GM23338 (cell line): ENCODE results near the gene COPB2. TPM values are rescaled to one million over a fixed set of nuclear protein-coding genes. Genes with fewer than 3 reads are reported as not detected.

ENCODE experiments used
- ATAC-seq: fragments of 200-7000 bp; cut with Tn5 transposase; 3 replicates; pipeline ENCODE4 v1.9.1; 2020
- DNase-seq: peaks from one replicate; pipeline ENCODE4 v3.0.0-alpha.2; 2015; ENCODE audit warnings: low spot score
- H2AFZ ChIP-seq: fragments of 200-600 bp; sonication (generic); 2 replicates; pipeline ENCODE4 v1.8.0; 2016; ENCODE audit warnings: antibody characterized with exemption, mild to moderate bottlenecking, moderate library complexity
- H3F3A ChIP-seq: fragments of 200-600 bp; sonication (generic); replicated peaks from 2 replicates; pipeline ENCODE4 v1.8.0; 2017; ENCODE audit warnings: antibody characterized with exemption, mixed run types, low read depth
- H3K27ac ChIP-seq: fragments of 200-600 bp; sonication (generic); 2 replicates; pipeline ENCODE4 v1.6.1; 2016; ENCODE audit warnings: low read depth
- H3K27me3 ChIP-seq: fragments of 200-600 bp; sonication (generic); 2 replicates; pipeline ENCODE4 v1.8.0; 2016; ENCODE audit warnings: mild to moderate bottlenecking, mixed run types, moderate library complexity; ENCODE audit not compliant: insufficient read depth
- H3K36me3 ChIP-seq: fragments of 200-600 bp; sonication (generic); 2 replicates; pipeline ENCODE4 v1.8.0; 2016; ENCODE audit warnings: mild to moderate bottlenecking; ENCODE audit not compliant: insufficient read depth
- H3K4me1 ChIP-seq: fragments of 200-600 bp; sonication (generic); 2 replicates; pipeline ENCODE4 v1.8.0; 2016; ENCODE audit warnings: mild to moderate bottlenecking, moderate library complexity; ENCODE audit not compliant: insufficient read depth
- H3K4me2 ChIP-seq: fragments of 200-600 bp; sonication (generic); 2 replicates; pipeline ENCODE4 v1.7.1; 2017; ENCODE audit warnings: mixed run types
- H3K4me3 ChIP-seq: fragments of 200-600 bp; sonication (generic); 2 replicates; pipeline ENCODE4 v1.6.1; 2016; ENCODE audit warnings: mixed run types
- H3K79me2 ChIP-seq: fragments of 200-600 bp; sonication (generic); replicated peaks from 2 replicates; pipeline ENCODE4 v1.8.0; 2017; ENCODE audit warnings: mild to moderate bottlenecking; ENCODE audit not compliant: insufficient read depth
- H3K9me2 ChIP-seq: fragments of 200-600 bp; sonication (generic); 2 replicates; pipeline ENCODE4 v1.8.0; 2017; ENCODE audit not compliant: insufficient read depth
- H4K20me1 ChIP-seq: fragments of 200-600 bp; sonication (generic); replicated peaks from 2 replicates; pipeline ENCODE4 v1.8.0; 2017; ENCODE audit warnings: mild to moderate bottlenecking; ENCODE audit not compliant: insufficient read depth
- H3K27ac Mint-ChIP-seq: 2 replicates; pipeline ENCODE4 v1.8.0; 2020; ENCODE audit warnings: inconsistent platforms, mild to moderate bottlenecking, moderate library complexity, mixed read lengths
- H3K27me3 Mint-ChIP-seq: 3 replicates; pipeline ENCODE4 v1.8.0; 2022; ENCODE audit warnings: low read depth, mild to moderate bottlenecking, moderate library complexity, mixed read lengths, inconsistent platforms; ENCODE audit not compliant: insufficient read depth, poor library complexity
- H3K36me3 Mint-ChIP-seq: 3 replicates; pipeline ENCODE4 v1.8.0; 2021; ENCODE audit warnings: low read depth, mild to moderate bottlenecking, inconsistent platforms, moderate library complexity, mixed read lengths
- H3K4me1 Mint-ChIP-seq: 3 replicates; pipeline ENCODE4 v1.8.0; 2020; ENCODE audit warnings: mild to moderate bottlenecking, inconsistent platforms, mixed read lengths
- H3K4me3 Mint-ChIP-seq: 3 replicates; pipeline ENCODE4 v1.8.0; 2021; ENCODE audit warnings: moderate library complexity, mild to moderate bottlenecking, inconsistent platforms, mixed read lengths
- H3K9me3 Mint-ChIP-seq: 3 replicates; pipeline ENCODE4 v1.8.0; 2020; ENCODE audit warnings: moderate library complexity, mild to moderate bottlenecking, inconsistent platforms, mixed read lengths
- CREB1 ChIP-seq: fragments of 250-450 bp; sonication (Bioruptor Pico); IDR thresholded peaks from 2 replicates; pipeline ENCODE4 v1.5.0; 2020; ENCODE audit warnings: low read depth, mild to moderate bottlenecking, moderate library complexity
- EZH2 ChIP-seq: fragments of 200-600 bp; sonication (generic); IDR thresholded peaks from one replicate; pipeline ENCODE4 v1.8.0; 2017; ENCODE audit warnings: antibody characterized with exemption, mild to moderate bottlenecking, low read depth; ENCODE audit not compliant: unreplicated experiment
- EZH2phosphoT487 ChIP-seq: fragments of 200-600 bp; sonication (generic); IDR thresholded peaks from one replicate; pipeline ENCODE4 v1.8.1; 2018; ENCODE audit warnings: antibody characterized with exemption; ENCODE audit not compliant: unreplicated experiment
- JUNB ChIP-seq: IDR thresholded peaks from one replicate; pipeline ENCODE4 v1.6.1; 2016; ENCODE audit warnings: antibody characterized with exemption; ENCODE audit not compliant: unreplicated experiment
- NANOG ChIP-seq: IDR thresholded peaks from 2 replicates; pipeline ENCODE4 v1.6.1; 2016; ENCODE audit warnings: antibody characterized with exemption, borderline replicate concordance
- POLR2AphosphoS5 ChIP-seq: IDR thresholded peaks from 2 replicates; pipeline ENCODE4 v1.6.1; 2016; ENCODE audit warnings: antibody characterized with exemption, low read depth
- STAT1 ChIP-seq: IDR thresholded peaks from one replicate; pipeline ENCODE4 v1.6.1; 2016; ENCODE audit warnings: antibody characterized with exemption; ENCODE audit not compliant: unreplicated experiment
- ZNF114 ChIP-seq: fragments of 250-450 bp; sonication (Bioruptor Pico); IDR thresholded peaks from 2 replicates; pipeline ENCODE4 v1.5.0; 2020; ENCODE audit warnings: mild to moderate bottlenecking, moderate library complexity
- ZNF331 ChIP-seq: fragments of 250-450 bp; sonication (Bioruptor Pico); IDR thresholded peaks from 2 replicates; pipeline ENCODE4 v1.5.0; 2020; ENCODE audit warnings: low read depth, mild to moderate bottlenecking, moderate library complexity
- polyA plus RNA-seq: library from polyadenylated mRNA; unstranded; fragments of >200 nt; fragmentation: Nextera tagmentation; extraction: Ambion mirVana; gene quantifications from 2 replicates; pipeline ENCODE4 v1.2.1, GENCODE V29; 2016
- total RNA-seq: library from RNA; depleted of rRNA; stranded (reverse); fragments of >200 nt; shearing (Covaris generic); gene quantifications from 2 replicates; pipeline ENCODE4 v1.2.3, GENCODE V29; 2014
- TF ChIP-seq, protein P1 (sequence below), 2 experiments: fragments of 200-600 bp in 1 of 2; sonication (generic) in 1 of 2; conservative IDR thresholded peaks; 2 replicates each; pipeline versions ENCODE4 v1.5.1 to v1.6.1; 2016 to 2017; ENCODE audit warnings: antibody characterized with exemption in 2 of 2, low read depth in 2 of 2, mild to moderate bottlenecking in 2 of 2, moderate library complexity in 1 of 2
- TF ChIP-seq, protein P2 (sequence below): IDR thresholded peaks from one replicate; pipeline ENCODE4 v1.6.1; 2018; ENCODE audit warnings: antibody characterized with exemption; ENCODE audit not compliant: unreplicated experiment
- TF ChIP-seq, protein P3 (sequence below): IDR thresholded peaks from 2 replicates; pipeline ENCODE4 v1.6.1; 2016; ENCODE audit warnings: antibody characterized with exemption
- TF ChIP-seq, protein P4 (sequence below): fragments of 250-450 bp; sonication (Bioruptor Pico); IDR thresholded peaks from 2 replicates; pipeline ENCODE4 v1.5.0; 2020; ENCODE audit warnings: mild to moderate bottlenecking, moderate library complexity

Gene COPB2
- total and polyA plus RNA-seq, 2 experiments from 2014 or later, result 48.2 to 89.1 TPM

DNA sequence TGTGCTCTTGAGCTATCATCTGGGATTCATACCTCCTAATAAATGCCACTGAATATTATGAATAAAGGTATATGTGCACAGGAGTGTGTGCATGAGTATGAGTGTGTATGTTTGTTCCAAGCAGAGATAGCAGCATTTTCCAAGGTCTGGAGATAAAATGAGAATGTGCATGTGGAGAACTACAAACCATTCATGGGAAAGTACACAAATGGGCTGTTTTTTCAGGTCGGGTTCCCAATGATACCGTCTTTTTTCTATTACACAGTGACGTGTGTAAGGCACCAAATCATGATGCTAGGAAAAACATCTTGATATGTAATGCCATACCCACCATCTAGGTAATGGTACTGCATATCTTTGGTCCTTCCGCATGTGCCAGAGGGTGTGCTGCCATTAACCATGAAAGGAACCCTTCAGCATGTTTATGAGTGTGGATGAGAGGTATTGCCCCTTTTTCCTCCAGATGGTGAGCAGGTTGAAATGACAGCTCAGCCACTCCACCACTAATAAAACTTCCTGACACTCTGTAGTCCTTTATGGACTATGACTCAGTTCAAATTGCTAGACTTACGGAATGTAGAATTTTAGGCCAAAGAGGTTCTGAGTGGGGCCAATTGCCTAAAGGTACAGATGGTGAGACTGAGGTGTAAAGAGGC, 36.4 kb upstream of the COPB2 start:
- H3K4me1 ChIP-seq, result no peaks in the 10 kb centered on the region
- H3F3A ChIP-seq, result no peaks in the 10 kb centered on the region
- no peak overlapping the region for H3K27ac Mint-ChIP-seq
- no peak overlapping the region for H3K4me3 ChIP-seq
- H3K4me1 Mint-ChIP-seq, result 0 out of 3 replicates have a peak, but pooled peaks cover 4% of the 10 kb centered on the region
- no peak overlapping the region for H3K4me3 Mint-ChIP-seq
- no peak overlapping the region for H3K4me2 ChIP-seq
- no peaks in the 10 kb centered on the region for H3K79me2 ChIP-seq
- H2AFZ ChIP-seq, result no peak overlapping the region
- ATAC-seq (no peak), DNase-seq (no peak)
- no peaks in the 10 kb centered on the region for H3K36me3 ChIP-seq
- no peaks in the 10 kb centered on the region for H3K9me3 Mint-ChIP-seq
- TF ChIP-seq, protein P1, sequence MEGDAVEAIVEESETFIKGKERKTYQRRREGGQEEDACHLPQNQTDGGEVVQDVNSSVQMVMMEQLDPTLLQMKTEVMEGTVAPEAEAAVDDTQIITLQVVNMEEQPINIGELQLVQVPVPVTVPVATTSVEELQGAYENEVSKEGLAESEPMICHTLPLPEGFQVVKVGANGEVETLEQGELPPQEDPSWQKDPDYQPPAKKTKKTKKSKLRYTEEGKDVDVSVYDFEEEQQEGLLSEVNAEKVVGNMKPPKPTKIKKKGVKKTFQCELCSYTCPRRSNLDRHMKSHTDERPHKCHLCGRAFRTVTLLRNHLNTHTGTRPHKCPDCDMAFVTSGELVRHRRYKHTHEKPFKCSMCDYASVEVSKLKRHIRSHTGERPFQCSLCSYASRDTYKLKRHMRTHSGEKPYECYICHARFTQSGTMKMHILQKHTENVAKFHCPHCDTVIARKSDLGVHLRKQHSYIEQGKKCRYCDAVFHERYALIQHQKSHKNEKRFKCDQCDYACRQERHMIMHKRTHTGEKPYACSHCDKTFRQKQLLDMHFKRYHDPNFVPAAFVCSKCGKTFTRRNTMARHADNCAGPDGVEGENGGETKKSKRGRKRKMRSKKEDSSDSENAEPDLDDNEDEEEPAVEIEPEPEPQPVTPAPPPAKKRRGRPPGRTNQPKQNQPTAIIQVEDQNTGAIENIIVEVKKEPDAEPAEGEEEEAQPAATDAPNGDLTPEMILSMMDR (conservative IDR thresholded peaks at IDR 0.05; ENCODE audit: low read depth in 2 of 2), result no peak
- TF ChIP-seq, protein P2, sequence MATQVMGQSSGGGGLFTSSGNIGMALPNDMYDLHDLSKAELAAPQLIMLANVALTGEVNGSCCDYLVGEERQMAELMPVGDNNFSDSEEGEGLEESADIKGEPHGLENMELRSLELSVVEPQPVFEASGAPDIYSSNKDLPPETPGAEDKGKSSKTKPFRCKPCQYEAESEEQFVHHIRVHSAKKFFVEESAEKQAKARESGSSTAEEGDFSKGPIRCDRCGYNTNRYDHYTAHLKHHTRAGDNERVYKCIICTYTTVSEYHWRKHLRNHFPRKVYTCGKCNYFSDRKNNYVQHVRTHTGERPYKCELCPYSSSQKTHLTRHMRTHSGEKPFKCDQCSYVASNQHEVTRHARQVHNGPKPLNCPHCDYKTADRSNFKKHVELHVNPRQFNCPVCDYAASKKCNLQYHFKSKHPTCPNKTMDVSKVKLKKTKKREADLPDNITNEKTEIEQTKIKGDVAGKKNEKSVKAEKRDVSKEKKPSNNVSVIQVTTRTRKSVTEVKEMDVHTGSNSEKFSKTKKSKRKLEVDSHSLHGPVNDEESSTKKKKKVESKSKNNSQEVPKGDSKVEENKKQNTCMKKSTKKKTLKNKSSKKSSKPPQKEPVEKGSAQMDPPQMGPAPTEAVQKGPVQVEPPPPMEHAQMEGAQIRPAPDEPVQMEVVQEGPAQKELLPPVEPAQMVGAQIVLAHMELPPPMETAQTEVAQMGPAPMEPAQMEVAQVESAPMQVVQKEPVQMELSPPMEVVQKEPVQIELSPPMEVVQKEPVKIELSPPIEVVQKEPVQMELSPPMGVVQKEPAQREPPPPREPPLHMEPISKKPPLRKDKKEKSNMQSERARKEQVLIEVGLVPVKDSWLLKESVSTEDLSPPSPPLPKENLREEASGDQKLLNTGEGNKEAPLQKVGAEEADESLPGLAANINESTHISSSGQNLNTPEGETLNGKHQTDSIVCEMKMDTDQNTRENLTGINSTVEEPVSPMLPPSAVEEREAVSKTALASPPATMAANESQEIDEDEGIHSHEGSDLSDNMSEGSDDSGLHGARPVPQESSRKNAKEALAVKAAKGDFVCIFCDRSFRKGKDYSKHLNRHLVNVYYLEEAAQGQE, result no peak
- TF ChIP-seq CREB1 (CRISPR knock-in tag) (no peak), EZH2 (no peak), STAT1 (no peak), EZH2phosphoT487 (no peak), NANOG (no peak), JUNB (no peak), POLR2AphosphoS5 (no peak), ZNF331 (CRISPR knock-in tag) (no peak), ZNF114 (CRISPR knock-in tag) (no peak)
- TF ChIP-seq, protein P3, sequence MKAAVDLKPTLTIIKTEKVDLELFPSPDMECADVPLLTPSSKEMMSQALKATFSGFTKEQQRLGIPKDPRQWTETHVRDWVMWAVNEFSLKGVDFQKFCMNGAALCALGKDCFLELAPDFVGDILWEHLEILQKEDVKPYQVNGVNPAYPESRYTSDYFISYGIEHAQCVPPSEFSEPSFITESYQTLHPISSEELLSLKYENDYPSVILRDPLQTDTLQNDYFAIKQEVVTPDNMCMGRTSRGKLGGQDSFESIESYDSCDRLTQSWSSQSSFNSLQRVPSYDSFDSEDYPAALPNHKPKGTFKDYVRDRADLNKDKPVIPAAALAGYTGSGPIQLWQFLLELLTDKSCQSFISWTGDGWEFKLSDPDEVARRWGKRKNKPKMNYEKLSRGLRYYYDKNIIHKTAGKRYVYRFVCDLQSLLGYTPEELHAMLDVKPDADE, result no peak
- TF ChIP-seq, protein P4, sequence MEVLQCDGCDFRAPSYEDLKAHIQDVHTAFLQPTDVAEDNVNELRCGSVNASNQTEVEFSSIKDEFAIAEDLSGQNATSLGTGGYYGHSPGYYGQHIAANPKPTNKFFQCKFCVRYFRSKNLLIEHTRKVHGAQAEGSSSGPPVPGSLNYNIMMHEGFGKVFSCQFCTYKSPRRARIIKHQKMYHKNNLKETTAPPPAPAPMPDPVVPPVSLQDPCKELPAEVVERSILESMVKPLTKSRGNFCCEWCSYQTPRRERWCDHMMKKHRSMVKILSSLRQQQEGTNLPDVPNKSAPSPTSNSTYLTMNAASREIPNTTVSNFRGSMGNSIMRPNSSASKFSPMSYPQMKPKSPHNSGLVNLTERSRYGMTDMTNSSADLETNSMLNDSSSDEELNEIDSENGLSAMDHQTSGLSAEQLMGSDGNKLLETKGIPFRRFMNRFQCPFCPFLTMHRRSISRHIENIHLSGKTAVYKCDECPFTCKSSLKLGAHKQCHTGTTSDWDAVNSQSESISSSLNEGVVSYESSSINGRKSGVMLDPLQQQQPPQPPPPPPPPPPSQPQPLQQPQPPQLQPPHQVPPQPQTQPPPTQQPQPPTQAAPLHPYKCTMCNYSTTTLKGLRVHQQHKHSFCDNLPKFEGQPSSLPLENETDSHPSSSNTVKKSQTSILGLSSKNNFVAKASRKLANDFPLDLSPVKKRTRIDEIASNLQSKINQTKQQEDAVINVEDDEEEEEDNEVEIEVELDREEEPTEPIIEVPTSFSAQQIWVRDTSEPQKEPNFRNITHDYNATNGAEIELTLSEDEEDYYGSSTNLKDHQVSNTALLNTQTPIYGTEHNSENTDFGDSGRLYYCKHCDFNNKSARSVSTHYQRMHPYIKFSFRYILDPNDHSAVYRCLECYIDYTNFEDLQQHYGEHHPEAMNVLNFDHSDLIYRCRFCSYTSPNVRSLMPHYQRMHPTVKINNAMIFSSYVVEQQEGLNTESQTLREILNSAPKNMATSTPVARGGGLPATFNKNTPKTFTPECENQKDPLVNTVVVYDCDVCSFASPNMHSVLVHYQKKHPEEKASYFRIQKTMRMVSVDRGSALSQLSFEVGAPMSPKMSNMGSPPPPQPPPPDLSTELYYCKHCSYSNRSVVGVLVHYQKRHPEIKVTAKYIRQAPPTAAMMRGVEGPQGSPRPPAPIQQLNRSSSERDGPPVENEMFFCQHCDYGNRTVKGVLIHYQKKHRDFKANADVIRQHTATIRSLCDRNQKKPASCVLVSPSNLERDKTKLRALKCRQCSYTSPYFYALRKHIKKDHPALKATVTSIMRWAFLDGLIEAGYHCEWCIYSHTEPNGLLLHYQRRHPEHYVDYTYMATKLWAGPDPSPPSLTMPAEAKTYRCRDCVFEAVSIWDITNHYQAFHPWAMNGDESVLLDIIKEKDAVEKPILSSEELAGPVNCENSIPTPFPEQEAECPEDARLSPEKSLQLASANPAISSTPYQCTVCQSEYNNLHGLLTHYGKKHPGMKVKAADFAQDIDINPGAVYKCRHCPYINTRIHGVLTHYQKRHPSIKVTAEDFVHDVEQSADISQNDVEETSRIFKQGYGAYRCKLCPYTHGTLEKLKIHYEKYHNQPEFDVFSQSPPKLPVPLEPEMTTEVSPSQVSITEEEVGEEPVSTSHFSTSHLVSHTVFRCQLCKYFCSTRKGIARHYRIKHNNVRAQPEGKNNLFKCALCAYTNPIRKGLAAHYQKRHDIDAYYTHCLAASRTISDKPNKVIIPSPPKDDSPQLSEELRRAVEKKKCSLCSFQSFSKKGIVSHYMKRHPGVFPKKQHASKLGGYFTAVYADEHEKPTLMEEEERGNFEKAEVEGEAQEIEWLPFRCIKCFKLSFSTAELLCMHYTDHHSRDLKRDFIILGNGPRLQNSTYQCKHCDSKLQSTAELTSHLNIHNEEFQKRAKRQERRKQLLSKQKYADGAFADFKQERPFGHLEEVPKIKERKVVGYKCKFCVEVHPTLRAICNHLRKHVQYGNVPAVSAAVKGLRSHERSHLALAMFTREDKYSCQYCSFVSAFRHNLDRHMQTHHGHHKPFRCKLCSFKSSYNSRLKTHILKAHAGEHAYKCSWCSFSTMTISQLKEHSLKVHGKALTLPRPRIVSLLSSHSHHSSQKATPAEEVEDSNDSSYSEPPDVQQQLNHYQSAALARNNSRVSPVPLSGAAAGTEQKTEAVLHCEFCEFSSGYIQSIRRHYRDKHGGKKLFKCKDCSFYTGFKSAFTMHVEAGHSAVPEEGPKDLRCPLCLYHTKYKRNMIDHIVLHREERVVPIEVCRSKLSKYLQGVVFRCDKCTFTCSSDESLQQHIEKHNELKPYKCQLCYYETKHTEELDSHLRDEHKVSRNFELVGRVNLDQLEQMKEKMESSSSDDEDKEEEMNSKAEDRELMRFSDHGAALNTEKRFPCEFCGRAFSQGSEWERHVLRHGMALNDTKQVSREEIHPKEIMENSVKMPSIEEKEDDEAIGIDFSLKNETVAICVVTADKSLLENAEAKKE (CRISPR knock-in tag), result no peak
- peaks cover 2% of the 10 kb centered on the region for H3K27me3 Mint-ChIP-seq
- no peaks in the 10 kb centered on the region for H3K27me3 ChIP-seq
- H3K36me3 Mint-ChIP-seq, result no peaks in the 10 kb centered on the region
- H3K27ac ChIP-seq, result no peak overlapping the region
- no peaks in the 10 kb centered on the region for H3K9me2 ChIP-seq
- no peaks in the 10 kb centered on the region for H4K20me1 ChIP-seq
